ENCODE data around the gene RERE.
A peak's percentile ranks its signal among the peaks of the same experiment; 100 is the strongest.
"Not testable (repeated sequence)": the region's sequence is repeated elsewhere in the genome, so short reads cannot be mapped to it uniquely, and the experiment has no call there.

RERE gene

DNA sequence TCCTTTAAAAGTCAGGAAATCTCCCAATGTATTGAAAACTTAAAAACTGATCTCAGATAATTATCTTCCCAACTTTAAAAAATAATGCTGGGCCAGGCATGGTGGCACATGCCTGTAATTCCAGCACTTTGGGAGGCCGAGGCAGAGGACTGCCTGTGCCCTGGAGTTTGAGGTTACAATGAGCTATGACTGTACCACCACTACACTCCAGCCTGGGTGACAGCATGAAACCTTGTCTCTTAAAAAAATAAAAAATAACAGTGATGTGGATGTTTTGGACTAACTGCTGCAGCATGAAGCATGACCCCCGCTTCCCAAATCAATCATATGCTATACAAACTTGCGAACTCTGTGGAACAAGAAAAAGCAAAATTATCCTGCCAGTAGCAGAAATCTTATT is 186.3 kb downstream of the RERE start:
- DNase-seq = no peak

DNA sequence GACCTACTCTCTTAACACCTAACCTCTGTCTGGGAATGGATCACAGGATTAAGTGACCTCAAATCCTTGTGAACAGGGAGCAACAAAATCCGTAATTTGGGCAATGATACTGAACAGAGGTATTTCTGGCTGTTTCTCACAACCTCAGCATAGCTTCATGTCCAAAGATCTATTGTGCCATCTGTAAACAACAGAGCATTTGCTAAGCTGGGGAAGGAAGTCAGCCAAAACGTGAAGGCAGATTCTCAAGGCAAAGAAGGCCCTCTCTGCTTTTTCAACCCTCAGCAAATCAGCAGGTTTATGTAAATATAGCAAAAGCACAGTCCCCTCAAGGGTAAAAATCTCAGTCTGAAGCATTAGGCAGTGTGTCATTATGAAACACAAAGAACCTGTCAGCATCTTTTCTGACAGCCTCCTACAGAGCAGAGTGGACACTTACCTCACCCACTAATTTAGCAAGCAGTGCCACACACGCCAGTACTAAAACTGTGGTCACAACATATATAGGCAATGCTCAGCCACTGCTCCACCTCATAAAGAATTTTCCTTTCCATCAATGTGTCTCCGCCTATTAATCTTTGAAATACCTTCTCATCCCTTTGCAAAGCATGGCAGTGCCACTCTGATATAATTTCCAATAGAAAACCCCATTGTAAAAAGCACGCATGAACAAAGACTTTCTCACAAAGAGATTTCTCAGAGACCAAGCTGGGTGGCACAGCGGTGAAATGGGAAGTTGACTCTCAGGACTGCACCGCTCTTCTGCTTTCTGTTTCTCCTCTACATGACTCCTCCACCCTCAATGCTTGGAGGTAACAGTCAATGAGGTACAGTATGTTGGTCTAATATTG is 188.0 kb downstream of the RERE start:
- DNase-seq = peak; percentile 70

DNA sequence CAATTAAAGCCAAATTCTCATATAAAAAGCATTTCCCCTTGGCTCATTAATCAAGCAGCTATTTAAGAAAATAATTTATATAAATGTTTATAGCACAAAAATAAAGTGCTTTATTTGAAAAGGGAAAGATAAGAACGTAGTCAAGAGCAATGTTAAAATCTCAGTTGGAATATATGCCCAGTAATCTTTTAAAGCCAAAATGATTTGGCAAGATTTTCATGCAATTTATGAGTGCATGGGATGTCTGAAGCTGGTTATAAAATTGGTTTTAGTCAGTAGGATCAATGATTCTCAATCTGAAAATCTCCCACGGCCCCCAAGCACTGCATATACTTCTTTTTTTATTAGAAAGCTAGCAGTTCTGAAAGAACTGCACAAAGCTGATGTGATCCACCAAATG is 188.8 kb downstream of the RERE start:
- no peak for DNase-seq

DNA sequence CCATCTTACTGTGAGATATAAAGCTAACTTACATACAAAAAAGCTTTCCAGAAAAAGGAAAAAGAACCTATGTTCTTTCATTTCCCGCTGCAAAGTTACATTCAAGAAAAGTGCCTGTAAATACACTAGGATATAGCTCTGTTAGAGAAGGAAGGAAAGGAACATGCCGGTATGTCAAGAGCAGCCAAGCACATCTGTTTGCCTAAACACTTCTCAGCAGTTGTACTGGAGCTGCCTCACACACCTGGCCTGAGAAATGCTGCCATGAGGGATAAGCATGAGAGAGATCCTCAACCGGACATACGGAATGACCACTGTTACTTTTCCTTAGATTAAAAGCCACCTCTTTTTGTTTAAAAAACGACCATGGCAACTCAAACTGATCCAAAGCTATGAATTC is 189.7 kb downstream of the RERE start:
- DNase-seq = no peak

DNA sequence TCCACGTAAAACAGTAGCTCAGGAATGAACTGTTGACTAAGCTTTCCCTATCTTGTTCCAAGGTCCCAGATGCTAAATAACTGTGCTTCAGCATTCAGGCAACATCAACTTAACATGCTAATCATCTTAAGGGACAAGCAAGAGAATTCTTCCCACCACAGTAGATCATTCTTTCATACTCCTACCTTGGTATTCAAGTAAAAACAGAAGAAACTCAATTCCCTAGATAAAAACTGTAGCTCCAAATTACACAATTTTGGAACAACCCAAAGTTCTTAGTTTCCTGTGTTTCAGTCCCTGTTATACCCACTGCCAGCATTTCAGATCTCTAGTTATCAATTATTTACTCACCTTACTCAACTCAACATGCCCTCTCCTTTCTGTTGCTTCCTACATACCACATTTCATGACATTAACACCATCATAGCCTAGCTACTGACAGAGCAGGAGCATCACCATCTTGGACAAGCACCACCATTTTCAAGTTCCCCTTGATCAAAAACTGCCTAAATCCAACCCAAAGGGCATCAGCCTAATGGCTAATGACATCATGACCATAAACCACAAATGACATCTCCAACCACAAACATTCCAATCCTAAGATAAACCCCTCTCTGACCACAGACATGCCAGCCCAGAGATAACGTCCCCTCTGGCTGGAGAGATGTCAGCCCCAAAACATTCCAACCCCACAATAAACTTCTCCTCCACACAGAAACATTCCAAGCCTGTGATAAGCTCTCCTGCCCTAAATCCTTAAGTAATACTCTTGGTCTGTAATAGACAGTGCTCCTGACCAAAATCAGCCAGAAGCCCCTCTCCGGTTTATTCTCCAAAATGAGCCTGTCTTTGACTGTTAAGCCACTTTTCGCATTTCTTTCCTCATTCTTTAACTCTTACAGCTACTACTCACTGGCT is 191.2 kb downstream of the RERE start:
- peak; percentile 18 for DNase-seq

DNA sequence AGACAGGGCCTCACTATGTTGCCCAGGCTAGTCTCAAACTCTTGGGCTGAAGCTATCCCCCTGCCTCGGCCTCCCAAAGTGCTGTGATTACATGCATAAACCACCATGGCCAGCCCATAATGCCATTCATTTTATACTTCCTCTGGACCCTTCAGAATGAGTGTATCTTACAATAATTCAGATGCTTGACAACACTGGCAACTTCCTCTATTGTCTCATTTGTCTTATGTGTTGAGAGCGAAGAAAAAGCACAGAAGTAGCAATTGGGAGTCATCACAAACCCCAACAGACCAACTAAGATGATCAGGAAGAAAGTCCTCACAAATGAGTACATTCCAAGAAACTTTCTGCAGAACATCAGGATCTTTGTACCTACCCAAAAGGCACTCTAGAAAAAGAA is 191.9 kb downstream of the RERE start:
- DNase-seq = peak; percentile 56

DNA sequence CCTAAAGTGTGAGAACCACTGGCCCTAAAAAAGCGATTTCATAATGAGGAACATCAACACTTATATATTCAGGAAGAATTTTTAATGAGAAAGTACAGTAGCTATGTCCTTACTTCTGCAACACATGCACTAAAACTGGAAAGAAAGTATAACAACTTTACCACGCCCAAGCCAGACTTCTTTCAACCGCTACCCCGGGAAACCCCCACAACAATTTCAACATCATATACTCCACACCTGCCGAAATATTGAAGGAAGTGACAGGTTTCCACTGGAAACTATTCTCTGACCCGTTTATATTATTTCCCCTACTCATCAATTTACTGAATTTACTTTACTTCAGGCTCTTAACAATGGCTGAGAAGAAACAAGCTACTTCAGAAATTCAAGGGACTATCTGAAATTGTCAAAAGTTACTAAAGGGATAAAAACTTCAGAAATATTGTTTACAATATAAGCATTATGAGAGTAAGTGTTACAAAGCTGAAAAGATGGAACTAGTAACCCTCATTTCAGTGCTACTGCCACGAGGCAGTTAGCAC is 193.7 kb downstream of the RERE start:
- not testable (repeated sequence) for DNase-seq

DNA sequence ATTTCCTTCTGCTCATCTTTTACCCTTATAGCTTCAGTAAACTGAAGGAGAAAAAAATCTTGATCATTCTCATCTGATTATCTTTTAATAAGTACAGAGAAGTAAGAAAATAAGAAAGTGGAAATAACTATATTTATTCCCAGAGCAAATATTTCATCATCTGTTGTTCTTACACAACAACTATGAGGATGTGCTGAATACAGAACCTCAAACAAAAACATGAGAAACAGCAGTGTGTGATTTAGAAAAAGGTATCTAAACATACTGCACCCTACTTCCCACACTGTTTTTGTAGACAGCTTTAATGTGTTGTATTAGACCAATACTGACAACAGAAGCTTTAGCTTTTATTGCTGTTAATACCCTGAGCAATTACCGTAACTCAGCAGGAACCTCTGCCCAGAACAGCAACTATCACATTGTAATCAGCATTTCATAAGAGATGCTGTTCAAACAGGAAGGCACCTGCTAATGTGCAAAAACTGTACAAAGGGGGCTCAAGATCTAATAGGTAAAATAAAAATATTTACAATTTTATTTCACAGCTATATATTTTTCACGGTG is 195.6 kb downstream of the RERE start:
- DNase-seq = not testable (repeated sequence)

DNA sequence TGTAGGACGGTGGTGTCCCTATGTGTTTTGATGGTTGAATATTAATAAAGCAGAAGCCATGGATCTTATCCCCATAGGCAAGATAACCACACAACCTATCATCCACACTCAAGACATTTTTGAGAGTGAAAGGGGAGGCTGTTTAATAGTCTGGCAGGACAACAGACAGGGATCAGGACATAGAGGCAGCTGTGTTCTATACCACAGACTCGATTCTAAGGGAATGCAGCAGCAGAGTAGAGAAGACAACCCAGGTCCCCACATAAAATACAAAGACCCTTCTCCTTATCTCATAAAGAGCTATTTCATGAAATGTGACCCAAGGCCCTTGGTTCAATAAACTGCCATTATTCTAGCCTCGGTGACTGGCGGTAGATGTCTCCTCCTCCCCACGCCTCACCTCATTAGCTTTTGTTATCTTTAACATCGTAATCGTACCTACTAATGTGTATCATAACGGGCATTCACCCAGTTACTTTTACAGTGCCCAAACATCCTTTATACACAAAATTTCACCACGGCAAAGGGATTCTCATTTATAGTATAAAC is 196.3 kb downstream of the RERE start:
- DNase-seq = not testable (repeated sequence)

DNA sequence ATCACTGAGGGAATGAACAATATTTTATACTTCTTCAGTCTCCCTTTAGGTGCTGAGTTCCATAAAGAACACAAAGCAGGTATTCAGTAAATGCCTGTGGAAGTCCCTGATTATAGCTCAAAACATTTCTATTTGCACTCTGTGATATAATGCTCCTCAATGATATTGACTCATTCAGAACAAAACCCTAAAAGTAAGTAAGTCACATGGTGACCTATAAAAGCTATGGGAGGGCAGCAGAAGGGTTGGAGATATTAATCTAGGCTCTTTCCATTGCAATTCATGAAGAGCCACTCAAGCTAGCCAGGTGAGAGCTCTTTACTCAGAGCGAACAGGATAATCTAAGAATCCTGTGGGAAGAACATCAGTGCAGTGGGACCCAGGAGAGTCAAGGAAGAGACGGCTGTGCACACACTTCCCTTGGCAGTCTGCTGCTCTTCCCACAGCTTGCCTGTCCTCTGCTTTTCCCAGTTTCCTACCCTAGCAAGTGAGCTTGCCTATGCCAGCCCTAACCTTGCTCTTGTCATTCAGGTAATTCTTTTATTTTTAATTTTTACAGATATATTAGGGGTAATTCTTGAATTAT is 197.4 kb downstream of the RERE start:
- not testable (repeated sequence) for DNase-seq

DNA sequence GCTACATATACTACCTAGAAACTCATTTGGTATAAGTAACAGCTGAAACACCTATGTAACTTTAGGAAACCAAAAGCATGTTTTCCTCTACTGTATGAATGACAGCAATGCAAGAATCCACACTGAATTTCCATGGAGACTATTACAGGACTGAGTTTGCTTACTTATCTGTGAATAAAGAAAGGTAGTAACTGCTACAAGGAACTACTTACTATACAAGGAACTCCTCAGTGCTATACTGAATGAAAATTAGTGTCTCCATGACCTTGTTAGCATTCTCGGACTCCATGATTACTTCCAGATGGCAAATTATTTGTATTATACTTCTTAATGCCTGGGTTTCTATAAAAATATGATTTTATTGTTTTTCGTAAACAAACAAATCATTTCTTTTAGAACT is 198.0 kb downstream of the RERE start:
- not testable (repeated sequence) for DNase-seq

DNA sequence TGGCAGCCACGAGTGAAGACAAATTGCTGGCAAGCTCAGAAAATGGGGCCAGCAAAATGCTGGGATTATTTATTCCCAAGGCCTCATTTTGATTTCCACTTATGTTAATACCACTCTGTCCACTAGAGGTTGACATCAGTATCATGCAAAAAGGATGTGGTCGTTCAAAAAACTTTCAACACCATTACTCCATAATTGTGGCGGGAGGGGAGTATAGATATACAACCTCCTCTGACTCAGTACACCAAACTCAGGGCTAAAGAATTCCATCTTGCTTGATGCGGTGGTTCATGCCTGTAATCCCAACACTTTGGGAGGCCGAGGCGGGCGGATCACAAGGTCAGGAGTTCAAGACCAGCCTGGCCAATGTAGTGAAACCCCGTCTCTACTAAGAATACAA is 200.6 kb downstream of the RERE start:
- not testable (repeated sequence) for DNase-seq

DNA sequence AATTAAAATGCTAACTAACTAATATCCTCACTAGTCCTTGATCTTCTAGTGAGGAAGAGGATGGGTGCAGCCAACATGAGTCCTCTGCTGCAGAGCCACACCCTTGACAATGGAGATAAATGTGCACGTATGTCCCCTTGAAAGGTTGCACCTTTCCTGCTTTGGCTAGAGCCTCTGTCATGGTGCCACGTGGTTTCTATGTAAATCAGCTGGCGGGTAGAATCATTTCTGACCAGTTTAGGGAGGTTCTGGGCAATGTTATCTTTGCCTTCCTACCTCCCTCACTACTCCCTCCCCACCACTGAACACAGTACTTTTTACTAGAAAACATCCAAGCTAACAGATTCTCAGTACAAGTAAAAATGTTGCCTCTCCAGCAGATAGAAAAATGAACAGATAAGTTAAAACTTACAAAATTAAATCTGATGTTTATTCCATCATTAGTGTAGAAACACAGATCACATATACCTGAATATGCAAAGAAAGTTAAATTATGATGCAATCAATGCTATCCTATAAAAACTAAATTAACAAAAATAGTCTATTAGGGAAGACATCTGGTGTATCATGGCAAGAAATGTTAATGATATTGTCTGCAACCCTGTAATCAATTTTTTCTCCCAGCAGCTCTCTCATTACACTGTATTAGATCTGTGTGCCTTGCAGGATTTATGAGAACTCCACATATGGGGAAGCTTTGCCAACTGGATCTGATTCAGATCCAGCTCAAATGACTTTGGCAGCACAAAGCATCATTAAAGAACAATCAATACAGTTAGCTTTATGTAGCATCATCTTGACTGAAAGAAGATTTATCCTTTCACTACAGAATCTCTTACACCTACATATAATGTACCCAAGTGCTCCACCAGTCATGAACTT is 205.6 kb downstream of the RERE start:
- DNase-seq = not testable (repeated sequence)

DNA sequence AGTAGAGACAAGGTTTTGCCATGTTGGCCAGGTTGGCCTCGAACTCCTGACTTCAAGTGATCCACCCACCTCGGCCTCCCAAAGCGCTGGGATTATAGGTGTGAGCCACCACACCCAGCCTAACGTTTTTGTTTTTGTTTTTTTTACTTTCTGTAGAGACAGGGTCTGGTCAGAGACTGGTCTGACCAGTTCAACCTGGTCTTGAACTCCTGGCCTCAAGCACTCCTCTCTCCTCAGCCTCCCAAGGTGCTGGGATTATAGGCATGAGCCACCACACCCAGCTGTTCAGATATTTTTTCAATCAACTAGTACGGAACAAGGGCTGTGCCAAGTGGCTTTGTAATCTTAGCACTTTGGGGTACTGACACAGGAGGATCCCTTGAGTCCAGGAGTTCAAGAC is 209.5 kb downstream of the RERE start:
- DNase-seq = no peak

DNA sequence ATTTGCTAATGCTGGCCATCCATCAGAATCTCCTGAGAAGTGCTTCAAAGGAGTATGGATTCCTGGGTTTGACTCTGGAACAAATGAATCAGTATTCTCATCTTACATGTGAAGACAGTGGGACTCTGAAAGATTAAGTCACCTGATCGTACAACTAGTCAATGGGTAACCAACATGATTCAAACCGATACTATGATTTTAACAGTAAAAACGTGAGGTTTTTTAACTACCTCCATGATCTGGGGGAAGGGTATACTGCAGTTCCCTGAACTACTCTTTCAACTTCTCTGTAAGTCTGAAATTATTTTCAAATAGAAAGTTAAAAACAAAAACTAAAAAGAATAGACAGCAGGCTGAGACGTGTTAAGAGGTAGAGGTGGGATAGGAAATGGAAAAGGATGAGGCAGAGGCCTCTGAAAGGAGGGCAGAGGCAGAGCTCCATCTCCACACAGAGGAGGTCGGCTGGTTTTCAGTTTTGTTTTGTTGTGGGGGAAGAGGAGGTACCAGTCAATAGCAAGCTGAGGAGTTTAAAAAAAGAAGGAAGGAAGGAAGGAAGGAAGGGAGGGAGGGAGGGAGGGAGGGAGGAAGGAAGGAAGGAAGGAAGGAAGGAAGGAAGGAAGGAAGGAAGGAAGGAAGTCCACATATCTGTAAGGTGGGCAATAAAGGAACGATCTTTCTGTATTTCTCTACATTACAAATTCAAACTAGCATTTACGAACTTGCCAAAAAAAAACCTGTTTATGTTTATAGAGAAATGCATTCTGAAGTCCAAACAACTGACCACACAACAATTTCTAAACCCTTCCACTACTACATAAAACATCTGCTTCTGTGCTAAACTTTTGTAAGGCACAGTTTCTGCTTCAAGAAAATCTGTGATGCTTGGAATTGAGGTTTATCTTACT is 213.1 kb downstream of the RERE start:
- no peak for DNase-seq

DNA sequence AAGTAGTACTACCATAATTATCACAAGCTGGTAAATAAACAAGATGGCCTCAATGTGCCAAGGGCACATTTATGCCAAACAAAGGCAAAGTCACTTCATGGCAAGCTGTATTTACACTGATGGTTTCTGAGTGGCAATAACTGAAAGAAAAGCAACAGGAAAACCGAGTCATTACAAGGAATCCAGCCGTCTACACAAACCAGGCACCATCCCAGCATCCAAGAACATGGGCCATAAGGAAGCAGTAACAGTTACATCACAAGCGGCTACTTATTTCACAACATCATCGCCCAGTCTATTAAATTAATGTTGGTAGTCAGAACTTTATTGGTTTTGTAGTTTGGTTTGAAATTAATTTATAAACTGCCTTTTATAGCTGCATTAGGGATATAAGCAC is 214.2 kb downstream of the RERE start:
- peak; percentile 30 for DNase-seq

DNA sequence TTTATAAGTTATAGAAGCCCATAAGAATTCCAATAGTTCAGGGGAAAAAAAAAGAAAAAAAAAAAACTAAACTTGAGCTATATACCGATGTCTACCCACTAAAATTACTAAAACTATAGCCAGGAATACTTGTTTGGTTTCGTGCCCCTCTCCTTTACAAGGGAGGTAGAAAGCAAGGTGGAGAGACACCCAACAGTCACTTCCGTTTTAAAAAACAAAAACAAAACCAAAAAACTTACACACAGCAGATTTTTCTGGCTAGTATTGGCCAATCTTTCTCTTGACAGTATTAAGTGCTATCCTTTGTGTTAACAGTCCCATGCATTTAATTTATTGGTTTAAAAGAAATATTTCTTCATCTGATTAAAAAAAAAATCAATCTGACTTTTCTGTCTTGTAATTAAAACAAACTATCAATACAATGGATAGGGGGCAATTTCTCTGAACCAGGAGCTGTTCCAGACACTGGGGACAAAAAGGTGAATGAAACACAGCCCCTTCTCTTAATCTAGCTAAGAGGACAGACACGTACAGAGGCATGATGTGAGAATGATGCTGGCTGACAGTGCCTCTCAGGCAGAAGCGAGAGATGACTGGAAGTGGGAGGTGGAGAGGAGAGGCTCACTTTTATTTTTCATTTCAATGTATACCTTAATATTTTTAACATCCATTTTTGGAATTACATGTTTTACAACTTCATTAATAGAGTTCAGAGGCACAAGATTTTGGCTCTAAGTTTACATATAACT is 214.8 kb downstream of the RERE start:
- no peak for DNase-seq

DNA sequence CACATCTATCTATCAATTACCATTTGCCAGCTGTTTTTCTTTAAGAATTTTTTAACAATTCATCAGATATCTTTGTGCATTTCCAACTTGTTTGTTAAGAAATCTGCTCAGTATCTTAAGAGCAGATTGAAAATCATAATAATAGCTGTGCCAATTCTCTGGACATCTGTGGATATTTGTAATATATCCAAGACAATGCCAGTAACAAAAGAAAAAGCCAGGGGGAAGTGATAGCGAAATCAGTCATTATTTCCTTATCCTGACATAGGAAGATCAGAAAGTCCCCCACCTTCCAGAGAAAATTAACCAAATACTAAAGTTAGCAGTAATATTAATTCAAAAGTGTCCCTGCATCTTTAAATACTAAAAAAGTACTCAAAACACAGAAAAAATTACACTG is 217.1 kb downstream of the RERE start:
- peak; percentile 35 for DNase-seq

DNA sequence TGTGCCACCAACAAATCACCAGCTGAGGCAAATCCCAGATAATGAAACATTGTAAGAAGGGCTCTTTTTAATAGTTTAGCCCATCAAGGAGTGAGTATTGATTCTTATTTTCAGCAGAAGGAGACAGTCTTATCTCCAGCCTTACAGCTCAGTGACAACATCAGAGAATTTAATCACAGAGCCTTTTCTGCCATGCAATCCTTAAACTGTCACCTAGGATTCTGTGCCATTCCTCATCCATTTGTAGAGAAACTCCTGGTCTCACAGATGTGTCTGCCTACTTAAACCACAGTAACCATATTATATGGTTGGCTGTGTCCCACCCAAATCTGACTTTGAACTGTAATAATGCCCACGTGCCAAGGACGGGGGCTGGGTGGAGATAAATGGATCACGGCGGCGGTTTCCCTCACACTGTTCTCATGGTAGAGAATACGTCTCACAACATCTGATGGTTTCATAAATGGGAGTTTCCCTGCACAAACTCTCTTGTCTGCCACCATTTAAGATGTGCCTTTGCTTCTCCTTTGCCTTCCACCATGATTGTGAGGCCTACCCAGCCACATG is 217.7 kb downstream of the RERE start:
- no peak for DNase-seq
